ENCODE measurements around the gene C2CD5. TPM values are rescaled to one million over a fixed set of nuclear protein-coding genes. Genes with fewer than 3 reads are reported as not detected.

The C2CD5 gene
- total and polyA plus RNA-seq, 2 of the 4 experiments (the other 2 are of a cell fraction): 14.5 to 15.8 TPM

DNA sequence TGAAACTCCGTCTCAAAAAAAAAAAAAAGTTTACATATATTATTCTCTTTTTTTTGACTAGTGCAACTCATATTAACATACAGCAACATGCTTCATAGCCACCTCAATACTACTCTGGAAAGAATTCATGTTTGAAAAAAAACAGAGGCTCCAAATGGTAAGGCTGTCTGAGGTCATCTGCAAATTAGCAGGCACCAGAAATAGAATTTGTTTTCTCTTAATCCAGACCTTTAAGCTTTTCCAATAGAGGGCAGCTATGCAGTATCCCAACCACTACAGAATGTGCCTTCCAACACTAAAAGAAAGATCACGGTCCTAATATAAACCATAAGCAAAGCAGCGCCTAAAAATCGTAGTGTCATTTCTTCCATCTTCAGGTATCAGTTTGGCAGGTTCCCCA, 12.0 kb downstream of the C2CD5 start:
- dilution Hi-C loops (cut with HindIII; ENCODE audit: low sequenced_read_pairs, unreplicated experiment) (no loop called here), in situ Hi-C loops (cut with MboI; ENCODE audit: low sequenced_read_pairs) (no loop called here), intact Hi-C loops (cut with micrococcal nuclease) (no loop called here)
- Histone ChIP-seq H4K20me1 (ENCODE audit: insufficient read depth, low read length) (no peaks in the 10 kb centered on the region), H4K5ac (ENCODE audit: low read depth, low read length) (no peak overlapping the region), H2BK120ac (ENCODE audit: low read depth, low read length) (no peak overlapping the region), H2AFZ (replicated peaks; ENCODE audit: low read length, poor library complexity) (no peak overlapping the region), H3K18ac (ENCODE audit: low read depth, low read length) (no peak overlapping the region), H2BK20ac (ENCODE audit: low read depth, low read length) (no peak overlapping the region), H3K9me1 (ENCODE audit: insufficient read depth, low read length) (peaks cover 3% of the 10 kb centered on the region; the same call in 1 of the 2 replicates), H3K14ac (replicated peaks; ENCODE audit: low read depth, low read length) (no peak overlapping the region), H3K4me3 (ENCODE audit: insufficient read depth, low read depth, low read length) (no peak overlapping the region), H2BK5ac (ENCODE audit: low read depth, low read length, poor library complexity, severe bottlenecking) (no peak overlapping the region), H3K36me3 (ENCODE audit: control insufficient read depth, insufficient read depth, low read length) (peaks cover 11% of the 10 kb centered on the region), H3K23ac (ENCODE audit: low read depth, low read length) (no peak overlapping the region), H3K27ac (ENCODE audit: insufficient read depth, low read length) (no peak overlapping the region), H3K4me1 (ENCODE audit: control insufficient read depth, insufficient read depth, low read length) (peaks cover 6% of the 10 kb centered on the region), H2AK9ac (replicated peaks; ENCODE audit: low read depth, low read length, poor library complexity) (no peak overlapping the region), H2BK15ac (ENCODE audit: low read depth, low read length) (no peak overlapping the region), H3K27me3 (ENCODE audit: control insufficient read depth, insufficient read depth, low read length) (no peaks in the 10 kb centered on the region), H3K4ac (ENCODE audit: low read depth, low read length) (no peak overlapping the region), H3K9ac (ENCODE audit: low read depth, low read length) (no peak overlapping the region), H3K4me2 (ENCODE audit: low read depth, low read length) (no peak overlapping the region), H4K91ac (ENCODE audit: insufficient read depth, low read depth, low read length) (no peak overlapping the region), H3K79me1 (ENCODE audit: low read depth in 1 of 2, low read length in 2 of 2) (peaks cover 4 to 16% of the 10 kb centered on the region in 2 experiments; a peak in 3 of 4 replicates), H4K8ac (ENCODE audit: low read depth in 2 of 2, low read length in 2 of 2) (no peak overlapping the region), H2AK5ac (ENCODE audit: low read depth, low read length) (no peak overlapping the region), H3K9me3 (ENCODE audit: control insufficient read depth, insufficient read depth, low read length) (no peaks in the 10 kb centered on the region), H3K56ac (ENCODE audit: extremely low read depth, insufficient read depth, low read length) (no peak overlapping the region)
- ChIA-PET CTCF (interaction anchor here (0.6 kb wide), 1 partner anchor 450 kb away, joined by 3 read pairs; no protein-coding TSS in a partner anchor), POLR2A (ENCODE audit: unreplicated experiment) (no interaction called here)
- no TSS peak for BruUV-seq (replicated peaks)
- TF ChIP-seq CHD1 (IDR thresholded peaks at IDR 0.05; ENCODE audit: low read depth, low read length) (no peak), CEBPB (IDR thresholded peaks at IDR 0.05; ENCODE audit: low read depth, low read length) (no peak), POLR2A (IDR thresholded peaks at IDR 0.05; ENCODE audit: low read depth, low read length) (no peak), RFX5 (IDR thresholded peaks at IDR 0.05; ENCODE audit: low read depth, low read length) (no peak)
- TF ChIP-seq, protein P1, sequence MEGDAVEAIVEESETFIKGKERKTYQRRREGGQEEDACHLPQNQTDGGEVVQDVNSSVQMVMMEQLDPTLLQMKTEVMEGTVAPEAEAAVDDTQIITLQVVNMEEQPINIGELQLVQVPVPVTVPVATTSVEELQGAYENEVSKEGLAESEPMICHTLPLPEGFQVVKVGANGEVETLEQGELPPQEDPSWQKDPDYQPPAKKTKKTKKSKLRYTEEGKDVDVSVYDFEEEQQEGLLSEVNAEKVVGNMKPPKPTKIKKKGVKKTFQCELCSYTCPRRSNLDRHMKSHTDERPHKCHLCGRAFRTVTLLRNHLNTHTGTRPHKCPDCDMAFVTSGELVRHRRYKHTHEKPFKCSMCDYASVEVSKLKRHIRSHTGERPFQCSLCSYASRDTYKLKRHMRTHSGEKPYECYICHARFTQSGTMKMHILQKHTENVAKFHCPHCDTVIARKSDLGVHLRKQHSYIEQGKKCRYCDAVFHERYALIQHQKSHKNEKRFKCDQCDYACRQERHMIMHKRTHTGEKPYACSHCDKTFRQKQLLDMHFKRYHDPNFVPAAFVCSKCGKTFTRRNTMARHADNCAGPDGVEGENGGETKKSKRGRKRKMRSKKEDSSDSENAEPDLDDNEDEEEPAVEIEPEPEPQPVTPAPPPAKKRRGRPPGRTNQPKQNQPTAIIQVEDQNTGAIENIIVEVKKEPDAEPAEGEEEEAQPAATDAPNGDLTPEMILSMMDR (conservative IDR thresholded peaks at IDR 0.05; ENCODE audit: low read depth, low read length): no peak
- ATAC-seq (ENCODE audit: low read depth): no peak
- no peak for DNase-seq
- WGBS, 2 experiments (ENCODE audit: extremely low coverage in 2 of 2, insufficient read length in 1 of 2): 96% methylated on average over 3 of the region's 4 CpGs; no CpG with 5 or more reads in 1 of the 2 experiments

Measured in IMR-90 (cell line).